ENCODE measurements around the gene PLEKHF1.

- TF ChIP-seq POLR2AphosphoS5 (IDR thresholded peaks at IDR 0.05; ENCODE audit: low read depth, low read length) = no peak
- TF ChIP-seq, protein P1, sequence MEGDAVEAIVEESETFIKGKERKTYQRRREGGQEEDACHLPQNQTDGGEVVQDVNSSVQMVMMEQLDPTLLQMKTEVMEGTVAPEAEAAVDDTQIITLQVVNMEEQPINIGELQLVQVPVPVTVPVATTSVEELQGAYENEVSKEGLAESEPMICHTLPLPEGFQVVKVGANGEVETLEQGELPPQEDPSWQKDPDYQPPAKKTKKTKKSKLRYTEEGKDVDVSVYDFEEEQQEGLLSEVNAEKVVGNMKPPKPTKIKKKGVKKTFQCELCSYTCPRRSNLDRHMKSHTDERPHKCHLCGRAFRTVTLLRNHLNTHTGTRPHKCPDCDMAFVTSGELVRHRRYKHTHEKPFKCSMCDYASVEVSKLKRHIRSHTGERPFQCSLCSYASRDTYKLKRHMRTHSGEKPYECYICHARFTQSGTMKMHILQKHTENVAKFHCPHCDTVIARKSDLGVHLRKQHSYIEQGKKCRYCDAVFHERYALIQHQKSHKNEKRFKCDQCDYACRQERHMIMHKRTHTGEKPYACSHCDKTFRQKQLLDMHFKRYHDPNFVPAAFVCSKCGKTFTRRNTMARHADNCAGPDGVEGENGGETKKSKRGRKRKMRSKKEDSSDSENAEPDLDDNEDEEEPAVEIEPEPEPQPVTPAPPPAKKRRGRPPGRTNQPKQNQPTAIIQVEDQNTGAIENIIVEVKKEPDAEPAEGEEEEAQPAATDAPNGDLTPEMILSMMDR (IDR thresholded peaks at IDR 0.05; ENCODE audit: control extremely low read depth in 1 of 3, insufficient read depth in 1 of 3, low read depth in 1 of 3, low read length in 3 of 3) = no peak
- TF ChIP-seq JUND (IDR thresholded peaks at IDR 0.05; ENCODE audit: low read length) = no peak
- no peak for TF ChIP-seq EP300 (IDR thresholded peaks at IDR 0.05; ENCODE audit: borderline replicate concordance in 1 of 2, low read depth in 2 of 2, low read length in 2 of 2)
- TF ChIP-seq JUN (IDR thresholded peaks at IDR 0.05; ENCODE audit: low read depth, low read length) = no peak
- no peak for TF ChIP-seq CBX5 (IDR thresholded peaks at IDR 0.05; ENCODE audit: low read depth, low read length)
- TF ChIP-seq HDAC6 (IDR thresholded peaks at IDR 0.05; ENCODE audit: low read depth, low read length) = no peak
- no peak for TF ChIP-seq NANOG (IDR thresholded peaks at IDR 0.05; ENCODE audit: insufficient read depth, low read depth, low read length, poor library complexity, severe bottlenecking)
- no peak for TF ChIP-seq ZNF274 (IDR thresholded peaks at IDR 0.05; ENCODE audit: borderline replicate concordance, extremely low read depth, low read length)
- TF ChIP-seq EZH2 (IDR thresholded peaks at IDR 0.05; ENCODE audit: low read depth, low read length, severe bottlenecking) = no peak
- TF ChIP-seq CEBPB (IDR thresholded peaks at IDR 0.05; ENCODE audit: low read depth, low read length) = no peak
- no peak for TF ChIP-seq CHD2 (IDR thresholded peaks at IDR 0.05; ENCODE audit: low read length)
- no peak for TF ChIP-seq POLR2A (IDR thresholded peaks at IDR 0.05; ENCODE audit: control extremely low read depth in 1 of 2, low read depth in 2 of 2, low read length in 2 of 2)
These were observed 19.4 kb upstream of the PLEKHF1 start for GRCh38 chr19:29645911-29646310.

All from H1 (cell line).